Heart left ventricle (tissue), 16 donors: ENCODE measurements around the gene WHRN. TPM values are rescaled to one million over a fixed set of nuclear protein-coding genes. Genes with fewer than 3 reads are reported as not detected.

Experiments used
- ATAC-seq, 4 donors: fragments of 200-7000 bp; cut with Tn5 transposase; one replicate each; pipeline ENCODE4 v1.9.1; 2020 to 2022; ENCODE audit warnings: moderate library complexity in 4 of 4, mild to moderate bottlenecking in 3 of 4, moderate number of reproducible peaks in 1 of 4
- DNase-seq, 5 donors: peaks; one replicate each; pipeline ENCODE4 v3.0.0-alpha.2; 2020
- H3K27ac ChIP-seq, 12 donors: fragments of 200-600 bp; sonication (generic) in 4 of 12; one replicate each; pipeline versions ENCODE4 v1.5.0 to v1.8.0; 2016 to 2022; ENCODE audit warnings: mild to moderate bottlenecking in 2 of 12
- H3K27me3 ChIP-seq, 9 donors: fragments of 200-600 bp; sonication (generic) in 2 of 9; one replicate each; pipeline versions ENCODE4 v1.5.1 to v1.8.0; 2016 to 2022; ENCODE audit warnings: mild to moderate bottlenecking in 3 of 9
- H3K36me3 ChIP-seq, 9 donors: fragments of 200-600 bp; sonication (generic) in 2 of 9; one replicate each; pipeline versions ENCODE4 v1.5.0 to v1.8.0; 2018 to 2022; ENCODE audit warnings: mild to moderate bottlenecking in 2 of 9
- H3K4me1 ChIP-seq, 12 donors: fragments of 200-600 bp; sonication (generic) in 4 of 12; one replicate each; pipeline versions ENCODE4 v1.5.0 to v1.8.0; 2016 to 2022; ENCODE audit warnings: mild to moderate bottlenecking in 3 of 12
- H3K4me3 ChIP-seq, 12 donors: fragments of 200-600 bp; sonication (generic) in 4 of 12; one replicate each; pipeline versions ENCODE4 v1.5.0 to v1.8.0; 2017 to 2022; ENCODE audit warnings: mild to moderate bottlenecking in 9 of 12, moderate library complexity in 4 of 12
- H3K9me3 ChIP-seq, 12 donors: fragments of 200-600 bp; sonication (generic) in 4 of 12; one replicate each; pipeline versions ENCODE4 v1.5.0 to v1.8.0; 2016 to 2022; ENCODE audit warnings: mild to moderate bottlenecking in 1 of 12
- POLR2A ChIP-seq, 2 donors: fragments of 450-650 bp; IDR thresholded peaks; one replicate each; pipeline ENCODE4 v1.6.1; 2017; ENCODE audit warnings: antibody characterized with exemption in 2 of 2, mild to moderate bottlenecking in 2 of 2, moderate library complexity in 2 of 2
- WGBS, 4 donors: extraction: QIAGEN DNeasy Blood & Tissue Kit in 2 of 4; methylation state at CpG; one replicate each; pipeline versions ENCODE4 v1.1.5 to v1.1.7; 2013 to 2018; 5-methylcytosine and 5-hydroxymethylcytosine counted together
- intact Hi-C, 10 donors: fragments of 100-400 bp; cut with DNase I; formaldehyde crosslinking; loops; one replicate each; pipeline versions ENCODE4 v1.11.1 to v1.14.2; 2022
- polyA plus RNA-seq, 2 donors: library from polyadenylated mRNA; stranded (reverse); fragments of 200-250 nt; gene quantifications; one replicate each; pipeline ENCODE4 v1.2.3, GENCODE V29; 2013
- total RNA-seq, 9 donors: library from RNA; depleted of rRNA in 2 of 9; stranded (reverse); fragments of >200 nt in 2 of 9; fragmentation: NEBNext Ultra II Directional in 3 of 9; extraction: Animal tissue kit (Norgen Biotek cat#: 25700) in 3 of 9; gene quantifications; one replicate each; pipeline versions ENCODE4 v1.1.0 to v1.2.4, GENCODE V29; 2016 to 2023
- TF ChIP-seq, protein P1 (sequence below), 12 donors: fragments of 200-600 bp; sonication (generic) in 4 of 12; IDR thresholded peaks; one replicate each; pipeline versions ENCODE4 v1.5.0 to v1.8.0; 2018 to 2022; ENCODE audit warnings: antibody characterized with exemption in 12 of 12, mild to moderate bottlenecking in 5 of 12
- donor health status: ischemic (EF 13 %, LVEDD 7.1; RV severe dilation, severe dysfunction).
- donor health status: healthy with polysubstance abuse.
- donor health status: DM: no; HTN: yes; CAD: no.
- donor health status: DM: no; HTN: no; CAD: no.
- donor health status: ischemic (EF 25% LVEDD 6.9; RV normal size, moderate dysfunction).
- donor health status: ischemic (EF 25% LVEDD 5.7; RV mildly dilated, moderate dysfunction).
- donor health status: healthy.
- donor health status: DM: yes; HTN: yes; CAD: no.
- donor health status: ischemic (EF 35%, LVEDD 5.7; RV mildly dilated, moderate dysfunction).
- donor health status: nonischemic (EF 11% LVEDD 7.7; RV severe dilation, severe dysfunction).
- donor health status: DM: yes; HTN: yes; CAD: no.
- donor health status: PGD.
- donor health status: ischemic (EF 29% LVEDD 5.4; RV normal size, mild dysfunction).
- donor health status: nonischemic (EF 23%, LVEDD 6.1; RV moderate dilation, normal function).

WHRN gene
- total and polyA plus RNA-seq, 11 donors = 0.12 to 1.4 (median 0.56) TPM

DNA sequence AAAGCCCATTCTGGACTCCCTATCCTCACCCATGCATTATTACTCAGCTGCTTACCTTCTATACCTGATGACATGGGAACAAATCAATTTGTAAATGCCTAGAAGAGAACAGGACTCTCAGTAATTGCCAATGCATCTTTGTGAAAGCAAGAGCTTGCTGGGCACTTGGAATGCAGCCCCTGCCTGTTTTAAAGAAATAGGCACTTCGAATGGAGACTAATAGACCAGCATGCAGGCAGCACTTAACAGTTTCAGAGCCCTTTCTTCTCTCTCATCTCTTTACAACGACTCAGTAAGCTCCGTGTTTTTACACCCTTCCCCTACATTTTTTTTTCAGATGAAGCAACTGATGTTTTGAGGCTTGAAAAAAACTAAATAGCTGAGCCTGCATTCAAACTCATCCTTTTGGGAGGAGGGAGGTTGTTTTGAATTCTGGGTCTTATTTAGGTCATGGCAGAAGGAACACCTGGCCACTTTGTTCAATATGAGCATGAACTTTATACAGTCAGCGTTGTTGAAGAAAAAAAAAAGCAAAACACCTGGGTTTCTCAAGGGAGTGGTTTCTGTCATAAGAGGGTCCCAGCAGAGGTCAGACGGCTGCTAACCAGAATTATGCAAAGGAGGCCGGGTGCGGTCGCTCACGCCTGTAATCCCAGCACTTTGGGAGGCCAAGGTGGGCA is 34.6 kb upstream of the WHRN start:
- H3K27me3 ChIP-seq = peaks cover 0 to 9% (median 0%) of the 10 kb centered on the region in 9 donors
- WGBS, 4 donors = 65 to 71% (median 68%) methylated on average over 9 of the region's 9 CpGs
- H3K27ac ChIP-seq = no peak overlapping the region
- H3K9me3 ChIP-seq = no peaks in the 10 kb centered on the region
- H3K36me3 ChIP-seq = no peaks in the 10 kb centered on the region
- H3K4me3 ChIP-seq = no peak overlapping the region
- no peak for ATAC-seq
- intact Hi-C loops = no loop called here
- no peak for DNase-seq
- TF ChIP-seq POLR2A (IDR thresholded peaks at IDR 0.05) = no peak
- TF ChIP-seq, protein P1, sequence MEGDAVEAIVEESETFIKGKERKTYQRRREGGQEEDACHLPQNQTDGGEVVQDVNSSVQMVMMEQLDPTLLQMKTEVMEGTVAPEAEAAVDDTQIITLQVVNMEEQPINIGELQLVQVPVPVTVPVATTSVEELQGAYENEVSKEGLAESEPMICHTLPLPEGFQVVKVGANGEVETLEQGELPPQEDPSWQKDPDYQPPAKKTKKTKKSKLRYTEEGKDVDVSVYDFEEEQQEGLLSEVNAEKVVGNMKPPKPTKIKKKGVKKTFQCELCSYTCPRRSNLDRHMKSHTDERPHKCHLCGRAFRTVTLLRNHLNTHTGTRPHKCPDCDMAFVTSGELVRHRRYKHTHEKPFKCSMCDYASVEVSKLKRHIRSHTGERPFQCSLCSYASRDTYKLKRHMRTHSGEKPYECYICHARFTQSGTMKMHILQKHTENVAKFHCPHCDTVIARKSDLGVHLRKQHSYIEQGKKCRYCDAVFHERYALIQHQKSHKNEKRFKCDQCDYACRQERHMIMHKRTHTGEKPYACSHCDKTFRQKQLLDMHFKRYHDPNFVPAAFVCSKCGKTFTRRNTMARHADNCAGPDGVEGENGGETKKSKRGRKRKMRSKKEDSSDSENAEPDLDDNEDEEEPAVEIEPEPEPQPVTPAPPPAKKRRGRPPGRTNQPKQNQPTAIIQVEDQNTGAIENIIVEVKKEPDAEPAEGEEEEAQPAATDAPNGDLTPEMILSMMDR (IDR thresholded peaks at IDR 0.05) = no peak
- H3K4me1 ChIP-seq = no peaks in the 10 kb centered on the region

DNA sequence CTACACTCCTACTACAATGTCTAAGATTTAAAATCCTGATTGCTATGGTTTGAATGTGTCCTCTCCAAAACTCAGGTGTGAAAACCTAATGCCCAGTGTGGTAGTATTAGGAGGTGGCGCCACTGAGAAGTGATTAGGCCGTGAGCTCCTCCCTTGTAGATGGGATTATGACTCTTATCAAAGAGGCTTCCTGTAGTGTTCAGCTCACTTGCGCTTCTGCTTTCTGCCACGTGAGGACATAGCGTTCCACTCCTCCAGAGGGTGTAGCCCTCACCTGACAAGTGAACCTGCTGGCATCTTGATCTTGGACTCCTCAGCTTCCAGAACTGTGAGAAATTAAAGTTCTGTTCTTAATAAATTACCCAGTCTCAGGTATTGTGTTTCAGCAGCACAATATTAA is 33.0 kb upstream of the WHRN start:
- 13 to 23% (median 15%) methylated on average over 5 of the region's 5 CpGs for WGBS, 4 donors
- no peak for DNase-seq
- TF ChIP-seq, protein P1 (IDR thresholded peaks at IDR 0.05) = no peak
- TF ChIP-seq POLR2A (IDR thresholded peaks at IDR 0.05) = no peak
- Histone ChIP-seq H3K27ac (no peak overlapping the region), H3K4me1 (no peaks in the 10 kb centered on the region), H3K36me3 (no peaks in the 10 kb centered on the region), H3K4me3 (no peak overlapping the region), H3K9me3 (no peaks in the 10 kb centered on the region), H3K27me3 (peaks cover 0 to 9% (median 0%) of the 10 kb centered on the region in 9 donors)
- intact Hi-C loops = no loop called here
- ATAC-seq = no peak

DNA sequence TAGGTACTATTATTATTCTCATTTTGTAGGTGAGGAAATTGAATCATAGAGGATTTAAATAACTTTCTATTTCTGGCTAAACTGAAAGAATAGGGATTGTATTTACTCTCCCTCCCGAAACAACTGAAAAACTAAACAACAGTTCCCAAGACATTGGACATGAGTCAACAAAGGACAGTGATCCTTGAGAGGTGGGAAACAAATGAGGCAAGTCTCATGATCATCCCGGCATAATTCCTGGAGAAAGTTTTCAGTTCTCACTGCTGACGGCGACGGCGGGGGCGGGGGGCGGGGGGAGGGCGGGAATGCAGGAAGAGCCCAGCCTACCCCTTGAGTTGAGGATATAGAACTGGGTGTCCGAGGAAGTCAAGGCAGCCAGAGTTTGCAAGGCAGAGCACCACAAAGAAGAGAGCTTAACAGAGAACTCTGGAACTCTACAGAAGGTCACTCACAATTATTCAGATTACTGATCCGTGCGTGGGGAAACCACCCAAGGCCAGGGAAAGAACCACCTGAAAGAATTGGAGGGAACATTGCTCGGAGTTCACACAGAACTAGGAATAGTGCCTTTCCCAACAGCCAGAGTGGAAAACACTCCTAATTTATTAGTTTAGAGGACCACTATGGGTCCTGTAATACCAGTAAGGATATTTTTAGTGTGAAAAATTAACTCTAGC is 27.4 kb upstream of the WHRN start:
- no peaks in the 10 kb centered on the region for H3K9me3 ChIP-seq
- ATAC-seq (no peak), DNase-seq (no peak)
- H3K36me3 ChIP-seq = no peaks in the 10 kb centered on the region
- no peak overlapping the region for H3K27ac ChIP-seq
- peak overlapping the region in 3 of 12 donors; percentile 10 to 24 (median 15) for H3K4me3 ChIP-seq
- WGBS, 4 donors = 28 to 35% (median 34%) methylated on average over 13 of the region's 13 CpGs
- intact Hi-C loops = no loop called here
- H3K4me1 ChIP-seq = no peaks in the 10 kb centered on the region
- peaks cover 0 to 11% (median 0%) of the 10 kb centered on the region in 9 donors for H3K27me3 ChIP-seq
- TF ChIP-seq, protein P1 (IDR thresholded peaks at IDR 0.05) = no peak
- TF ChIP-seq POLR2A (IDR thresholded peaks at IDR 0.05) = no peak

DNA sequence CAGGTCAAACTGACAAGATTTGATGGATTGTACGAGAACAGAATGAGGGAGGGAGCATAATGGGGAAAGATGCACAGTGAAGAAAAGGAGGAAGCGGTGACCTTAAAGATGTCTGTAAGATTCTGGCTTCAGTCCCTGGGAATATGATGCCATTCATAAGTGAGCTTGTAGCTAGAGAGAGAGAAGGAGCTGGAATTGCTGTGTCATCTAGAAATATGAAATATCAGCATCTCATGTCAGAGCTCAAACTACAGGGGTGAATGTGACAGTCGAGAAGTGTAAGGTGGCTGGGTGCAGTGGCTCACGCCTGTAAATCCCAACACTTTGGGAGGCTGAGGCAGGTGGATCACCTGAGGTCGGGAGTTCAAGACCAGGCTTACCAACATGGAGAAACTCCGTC is 24.0 kb upstream of the WHRN start:
- Histone ChIP-seq H3K27ac (no peak overlapping the region), H3K4me1 (no peaks in the 10 kb centered on the region), H3K27me3 (peaks cover 0 to 11% (median 0%) of the 10 kb centered on the region in 9 donors), H3K4me3 (no peak overlapping the region), H3K9me3 (no peaks in the 10 kb centered on the region), H3K36me3 (no peaks in the 10 kb centered on the region)
- ATAC-seq (no peak), DNase-seq (no peak)
- WGBS, 4 donors = 81 to 86% (median 85%) methylated on average over 6 of the region's 6 CpGs
- TF ChIP-seq, protein P1 (IDR thresholded peaks at IDR 0.05) = no peak
- intact Hi-C loops = loop anchor here in 1 of 10 donors (10.0 kb wide), 1 partner anchor 126 kb away; the partner anchor contains the start of gene TEX53
